ENCODE results near the gene BTC.
"Not testable (repeated sequence)": the region's sequence is repeated elsewhere in the genome, so short reads cannot be mapped to it uniquely, and the experiment has no call there.

The BTC gene, protein sequence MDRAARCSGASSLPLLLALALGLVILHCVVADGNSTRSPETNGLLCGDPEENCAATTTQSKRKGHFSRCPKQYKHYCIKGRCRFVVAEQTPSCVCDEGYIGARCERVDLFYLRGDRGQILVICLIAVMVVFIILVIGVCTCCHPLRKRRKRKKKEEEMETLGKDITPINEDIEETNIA

DNA sequence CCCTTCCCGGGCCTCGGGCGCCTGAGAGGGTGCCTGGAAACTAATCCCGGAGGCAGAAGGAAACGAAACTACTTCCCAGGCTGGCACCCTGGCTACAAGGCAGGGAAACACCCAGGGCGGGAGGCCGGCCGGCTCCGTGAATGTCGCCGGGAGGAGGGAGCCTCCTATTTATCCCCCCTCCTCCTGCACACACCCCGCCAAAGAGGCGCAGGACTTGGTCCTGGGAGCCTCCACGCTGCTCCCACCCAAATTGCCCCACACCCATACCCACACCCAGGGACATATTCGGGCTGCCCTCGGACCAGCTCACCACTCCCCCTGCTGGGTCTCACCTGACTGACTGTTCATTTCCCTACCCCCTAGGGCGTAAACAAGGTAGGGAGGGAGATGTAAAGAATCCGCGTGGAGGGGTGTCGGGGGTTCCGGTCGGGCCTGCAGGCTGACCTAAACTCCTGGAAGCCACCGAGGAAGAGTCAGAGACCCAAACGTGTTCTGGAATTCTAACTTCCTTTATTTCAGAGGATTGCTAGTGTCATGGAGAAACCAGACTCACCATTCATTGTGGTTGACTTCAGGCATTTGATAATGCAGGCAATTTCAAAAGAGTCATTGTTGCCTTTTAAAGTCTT is at the start of gene BTC:
Gene BTC, minus strand, starts transcription at position 142 of the 629 bp plus-strand sequence. CDS start 198 bp downstream, outside the sequence.
- peak; percentile 32 for DNase-seq

DNA sequence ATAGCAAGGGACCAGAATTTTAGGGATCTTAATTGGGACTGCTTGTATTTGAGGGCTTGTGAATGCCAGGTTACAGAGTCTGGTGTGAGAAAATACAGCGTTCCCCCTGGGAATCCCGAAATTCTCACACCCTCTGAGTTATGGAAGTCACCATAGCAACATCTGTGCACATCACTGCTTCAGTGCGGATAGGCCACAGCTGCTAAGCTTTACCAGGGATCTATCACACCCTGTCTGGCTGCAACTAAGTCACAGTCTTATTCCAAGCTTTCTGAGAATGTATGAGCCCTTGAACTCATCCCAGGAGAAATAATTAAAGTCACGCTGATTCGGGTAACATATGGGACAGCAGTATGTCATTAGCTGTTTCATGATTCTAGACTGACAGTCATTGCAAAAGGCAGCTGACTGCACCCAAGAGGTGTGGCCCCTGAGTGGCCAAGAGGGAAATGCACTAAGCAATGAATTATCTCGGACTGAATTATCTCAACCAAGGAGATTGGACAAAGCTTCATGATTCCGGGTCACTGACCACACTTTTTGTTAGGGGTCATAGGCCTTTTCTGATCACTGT is 46.7 kb upstream of the BTC start:
- peak; percentile 47 for DNase-seq

DNA sequence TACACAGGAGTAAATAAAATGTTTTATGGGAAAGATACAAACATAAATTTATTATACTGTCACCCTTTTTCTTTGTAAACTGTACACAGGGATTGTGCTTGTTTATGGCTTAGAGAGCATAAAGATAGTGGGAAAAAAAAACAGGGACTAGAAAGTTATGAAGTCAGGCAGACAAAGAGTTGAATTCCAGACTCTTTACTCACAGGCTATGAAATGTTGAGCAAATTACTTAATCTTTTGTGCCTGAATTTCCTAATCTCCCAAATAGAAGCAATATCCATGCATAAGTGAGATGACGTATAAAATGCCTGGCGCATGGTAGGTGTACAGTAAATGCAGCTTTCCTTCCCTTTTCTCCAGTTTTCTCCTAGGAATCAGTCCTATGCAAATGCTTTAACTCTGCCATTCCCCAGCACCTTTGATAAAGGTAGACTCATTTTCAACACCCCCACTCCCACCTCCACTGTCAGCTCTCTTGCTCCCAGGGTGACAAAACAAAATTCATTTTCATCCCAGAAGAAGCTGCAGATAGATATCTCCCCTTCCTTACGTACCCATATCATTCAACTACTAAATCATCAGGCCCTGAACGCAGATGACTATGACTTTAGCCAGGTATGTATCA is 44.5 kb upstream of the BTC start:
- no peak for DNase-seq

DNA sequence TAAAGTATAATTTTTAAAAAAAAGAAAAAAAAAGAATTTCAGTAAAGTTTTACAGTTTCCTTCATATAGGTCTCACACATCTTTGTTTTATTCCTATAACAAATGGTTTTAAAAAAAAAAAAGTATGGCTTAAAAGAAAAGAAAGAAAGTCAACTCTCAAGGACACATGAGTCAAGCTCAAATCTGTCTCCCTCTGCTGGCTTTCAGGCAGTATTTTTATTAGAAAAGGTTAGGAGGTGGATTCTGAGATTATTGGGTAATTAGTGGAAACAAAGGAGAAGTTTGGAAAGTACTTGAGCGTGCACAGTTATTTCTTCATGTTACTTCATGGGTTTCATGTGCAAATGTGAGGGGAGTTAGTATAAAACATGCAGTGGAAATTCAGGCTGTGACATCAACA is 36.6 kb upstream of the BTC start:
- no peak for DNase-seq

DNA sequence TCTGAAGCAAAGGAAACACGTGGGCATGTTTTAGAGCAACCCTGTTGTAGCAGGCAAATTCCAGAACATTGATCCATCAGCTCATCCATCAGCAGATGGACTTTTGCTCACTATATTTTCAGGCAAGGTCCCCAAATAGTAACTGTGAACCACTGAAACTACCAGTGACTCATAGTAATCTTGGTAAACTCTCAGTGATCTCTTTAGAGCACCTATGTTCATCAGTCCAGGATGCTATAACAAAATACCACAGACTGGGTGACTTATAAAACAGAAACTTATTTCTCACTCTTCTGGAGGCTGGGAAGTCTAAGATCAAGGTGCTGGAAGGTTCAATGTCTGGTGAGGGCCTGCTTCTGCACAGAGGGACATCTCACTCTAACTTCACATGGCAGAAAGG is 28.9 kb upstream of the BTC start:
- no peak for DNase-seq

DNA sequence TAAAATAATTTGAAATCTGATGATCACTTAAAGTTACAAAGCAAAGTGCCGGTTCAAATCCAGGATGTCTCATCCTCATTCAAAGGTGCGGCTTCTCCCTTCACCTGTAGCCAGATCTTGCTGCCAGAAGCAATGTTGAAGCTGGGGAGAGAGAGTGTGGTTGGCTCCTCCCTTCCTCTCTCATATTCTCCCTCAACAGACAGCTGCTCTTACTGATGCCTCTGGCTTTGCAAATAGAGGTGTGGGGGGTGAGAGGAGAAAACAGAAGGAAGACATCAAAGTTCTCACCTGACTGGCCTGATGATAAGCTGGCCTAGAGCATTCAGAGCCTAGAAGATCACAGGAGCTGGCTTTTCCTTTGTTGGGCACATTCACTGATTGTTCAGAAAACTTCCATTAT is 28.3 kb upstream of the BTC start:
- no peak for DNase-seq

DNA sequence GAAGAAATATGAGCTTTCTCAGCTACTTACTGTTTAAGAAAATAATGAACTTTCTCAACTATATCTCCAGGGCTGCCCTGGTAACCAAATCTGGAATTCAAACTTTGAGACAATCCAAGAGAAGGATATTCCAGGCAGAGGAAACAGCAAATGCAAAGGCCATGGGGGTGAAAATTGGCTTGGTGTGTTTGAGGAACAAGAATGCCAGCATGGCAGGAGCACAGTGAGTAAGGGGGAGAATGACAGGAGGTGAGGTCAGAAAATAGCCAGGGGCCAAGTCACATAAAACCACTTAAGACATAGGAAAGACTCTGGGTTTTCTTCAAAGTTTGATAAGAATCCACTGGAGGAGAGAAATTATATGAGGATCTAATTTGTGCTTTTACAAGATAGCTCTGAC is 27.2 kb upstream of the BTC start:
- DNase-seq = no peak

DNA sequence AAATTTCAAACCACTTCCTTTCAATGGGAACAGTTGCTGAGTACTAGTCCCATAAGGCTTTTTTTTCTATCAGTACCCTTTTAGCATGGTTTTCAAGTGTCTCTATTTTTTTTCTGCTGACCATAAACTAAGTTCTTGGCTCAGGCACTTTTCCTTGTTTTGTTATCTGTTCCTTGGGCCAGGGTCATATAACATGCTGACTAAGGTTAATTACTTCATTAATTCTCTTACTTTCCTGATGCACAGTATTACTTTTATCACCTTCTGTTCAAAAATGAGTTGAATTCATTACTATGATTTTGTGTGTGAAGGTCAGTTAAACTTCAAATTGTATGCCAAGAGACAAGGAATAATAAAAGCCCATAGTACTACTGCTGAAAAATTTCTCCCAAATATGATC is 19.7 kb upstream of the BTC start:
- no peak for DNase-seq

DNA sequence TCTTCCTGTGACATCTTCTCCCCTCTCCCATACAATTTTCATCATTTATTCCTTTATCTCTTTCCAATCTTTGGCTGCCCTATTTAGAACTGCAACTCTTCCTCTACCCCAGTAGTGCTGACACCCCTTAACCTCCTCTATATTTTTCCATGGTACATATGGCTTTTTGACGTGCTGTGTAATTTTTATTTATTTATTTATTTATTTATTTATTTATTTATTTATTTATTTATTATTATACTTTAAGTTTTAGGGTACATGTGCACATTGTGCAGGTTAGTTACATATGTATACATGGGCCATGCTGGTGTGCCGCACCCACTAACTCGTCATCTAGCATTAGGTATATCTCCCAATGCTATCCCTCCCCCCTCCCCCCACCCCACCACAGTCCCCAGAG is 17.7 kb upstream of the BTC start:
- not testable (repeated sequence) for DNase-seq

DNA sequence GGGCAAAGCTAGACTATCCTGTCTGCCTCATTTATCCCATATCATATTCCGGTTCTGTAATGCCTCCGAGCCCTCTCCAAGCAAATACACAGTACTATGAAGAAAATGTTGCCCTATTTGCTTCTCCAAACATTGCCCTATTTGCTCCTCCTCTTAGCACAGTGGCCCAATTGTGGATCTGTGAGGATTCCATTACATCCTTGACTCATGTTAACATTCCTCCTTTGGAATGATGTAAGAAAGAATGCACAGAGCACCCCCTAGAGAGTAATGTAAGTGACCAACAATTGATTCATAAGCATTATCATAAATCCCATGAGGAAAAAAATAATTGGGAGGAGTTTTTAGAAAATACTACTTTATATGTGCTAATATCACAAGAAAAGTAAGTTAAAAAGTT is 11.3 kb upstream of the BTC start:
- no peak for DNase-seq

DNA sequence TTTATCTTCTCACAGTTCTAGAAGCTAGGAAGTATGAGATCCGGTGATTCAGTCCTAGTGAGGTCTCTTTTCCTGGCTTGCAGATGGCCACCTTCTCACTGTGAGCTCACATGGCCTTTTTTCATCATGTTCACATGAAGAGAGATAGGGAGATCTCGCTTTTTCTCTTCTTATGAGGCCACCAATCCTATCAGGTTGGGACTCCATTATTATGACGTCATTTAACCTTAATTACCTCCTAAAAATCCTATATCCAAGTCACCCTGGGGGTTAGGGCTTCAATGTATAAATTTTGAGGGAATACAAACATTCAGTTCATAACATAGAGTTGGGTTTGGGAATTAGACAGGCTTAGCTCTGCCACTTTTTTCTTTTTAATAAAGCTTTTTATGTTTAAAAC is 6.0 kb upstream of the BTC start:
- DNase-seq = no peak

DNA sequence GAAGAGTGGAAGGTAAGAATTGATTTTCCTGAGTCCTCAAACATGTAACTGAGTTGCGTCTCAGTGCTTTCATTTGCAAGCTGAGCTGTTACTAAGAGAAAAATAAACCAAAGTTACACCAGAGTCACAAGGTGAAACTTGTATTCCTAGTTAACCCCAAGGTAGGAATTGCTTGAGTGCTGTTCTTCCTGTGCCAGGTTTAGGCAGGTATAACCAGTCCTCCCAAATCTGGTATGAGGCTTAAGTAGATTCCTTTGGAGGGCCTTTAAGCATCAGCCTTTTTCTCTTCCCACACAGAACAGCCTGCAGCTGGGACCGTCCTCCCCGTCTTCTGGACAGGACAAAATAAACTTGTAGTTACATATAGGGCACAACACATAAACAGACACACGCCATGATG is 2.3 kb upstream of the BTC start:
- DNase-seq = no peak

DNA sequence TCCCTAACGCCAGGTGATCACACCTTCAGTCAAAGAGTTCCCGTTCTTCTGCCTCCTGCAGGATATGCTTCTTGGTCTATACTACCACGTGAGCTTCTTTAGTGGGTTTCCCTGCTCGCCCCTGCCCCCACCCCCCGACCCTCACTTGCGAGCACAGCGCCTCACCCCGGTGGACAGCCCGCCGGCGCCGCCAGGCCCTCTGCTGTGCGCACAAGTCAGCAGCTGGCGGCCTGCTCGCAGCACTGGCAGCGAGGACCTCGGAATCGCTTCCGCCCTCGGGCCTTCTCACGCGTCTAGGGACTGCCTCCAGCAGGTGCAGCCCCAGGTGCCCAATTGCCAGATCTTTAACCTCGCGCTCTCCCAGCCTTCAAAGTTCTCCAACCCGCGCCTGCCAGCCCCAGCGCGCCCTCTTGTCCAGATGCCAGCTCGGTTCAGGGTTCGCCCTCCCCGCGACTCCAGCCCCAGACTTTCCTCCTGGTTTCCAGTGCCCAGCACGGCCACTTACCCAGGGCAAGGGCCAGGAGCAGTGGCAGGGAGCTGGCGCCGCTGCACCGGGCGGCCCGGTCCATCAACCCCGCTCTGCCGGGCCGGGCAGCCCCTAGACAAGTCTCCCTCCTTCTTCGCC is 454 bp downstream of the BTC start:
- DNase-seq = peak; percentile 57

DNA sequence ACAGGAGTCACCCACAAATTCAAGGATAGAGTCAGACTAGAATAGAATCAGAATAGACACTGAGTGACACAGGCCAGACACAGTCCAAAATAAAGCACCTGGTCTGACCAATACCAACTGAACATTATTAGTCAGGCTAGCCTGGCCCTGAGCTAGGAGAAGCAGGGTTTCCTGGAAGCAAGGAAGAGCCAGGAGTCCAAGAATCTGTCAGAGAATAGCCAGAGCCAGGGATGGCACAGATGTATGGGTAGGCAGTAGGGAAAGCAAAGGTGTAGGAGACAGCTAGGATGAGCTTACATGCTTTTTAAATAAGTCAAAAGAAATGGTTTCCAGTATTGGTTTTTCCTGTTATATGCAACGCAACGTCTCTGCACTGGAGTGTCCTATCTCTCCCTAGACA is 3.7 kb downstream of the BTC start:
- DNase-seq = no peak

DNA sequence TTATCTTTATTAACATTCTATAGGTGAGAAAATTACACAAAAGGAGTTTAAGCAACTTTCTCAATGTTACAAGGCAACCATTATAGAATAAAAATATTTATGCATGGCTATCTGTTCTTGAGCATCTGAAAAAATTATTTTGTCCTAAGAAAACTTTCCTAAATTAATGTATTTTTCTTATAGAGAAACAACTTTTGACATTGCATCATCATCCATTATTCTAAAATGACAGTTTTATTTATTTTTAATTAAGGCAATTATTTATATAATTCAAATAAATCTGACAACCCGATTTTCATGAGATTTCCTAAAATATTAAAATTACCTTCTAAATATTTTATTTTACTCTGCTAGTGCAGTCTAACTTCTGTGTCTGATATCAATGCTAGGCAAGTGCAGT is 4.8 kb downstream of the BTC start:
- DNase-seq = no peak

DNA sequence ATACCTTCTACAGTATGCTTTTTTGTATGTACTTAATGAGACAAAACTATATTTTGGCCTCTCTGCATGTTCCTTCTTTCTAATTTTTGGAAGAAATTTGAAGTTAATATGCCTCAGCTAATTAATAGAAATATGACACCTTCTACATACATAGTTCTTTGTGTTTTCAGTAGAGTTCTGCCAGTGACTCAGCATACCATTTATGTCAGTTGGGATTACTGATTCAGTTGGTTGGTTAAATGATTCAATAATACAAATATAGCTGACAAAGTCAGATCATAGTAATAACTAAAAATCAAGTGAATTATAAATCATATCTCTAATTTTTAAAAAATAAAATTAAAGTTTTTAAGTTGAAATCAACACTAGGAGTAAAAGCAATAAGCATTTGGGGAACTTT is 16.8 kb downstream of the BTC start:
- no peak for DNase-seq

DNA sequence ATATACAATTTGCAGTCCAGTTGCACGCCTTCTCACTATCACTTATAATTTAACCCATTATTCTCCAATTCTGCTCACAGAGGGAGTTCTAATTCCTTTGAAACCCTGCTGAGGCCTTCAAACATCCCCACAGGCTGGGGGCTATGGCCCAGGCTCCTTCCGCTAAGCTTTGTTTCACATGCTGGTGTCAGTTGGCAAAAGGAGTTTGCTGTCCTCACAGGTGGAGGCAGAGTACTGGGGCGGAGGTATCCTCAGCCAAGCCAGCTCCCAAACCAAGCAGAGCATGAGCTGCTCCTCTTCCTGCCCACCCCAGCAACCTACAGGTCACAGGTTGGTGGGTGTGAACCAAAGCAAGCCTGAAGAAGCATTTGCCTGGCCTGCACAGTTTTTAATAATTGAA is 21.5 kb downstream of the BTC start:
- no peak for DNase-seq

DNA sequence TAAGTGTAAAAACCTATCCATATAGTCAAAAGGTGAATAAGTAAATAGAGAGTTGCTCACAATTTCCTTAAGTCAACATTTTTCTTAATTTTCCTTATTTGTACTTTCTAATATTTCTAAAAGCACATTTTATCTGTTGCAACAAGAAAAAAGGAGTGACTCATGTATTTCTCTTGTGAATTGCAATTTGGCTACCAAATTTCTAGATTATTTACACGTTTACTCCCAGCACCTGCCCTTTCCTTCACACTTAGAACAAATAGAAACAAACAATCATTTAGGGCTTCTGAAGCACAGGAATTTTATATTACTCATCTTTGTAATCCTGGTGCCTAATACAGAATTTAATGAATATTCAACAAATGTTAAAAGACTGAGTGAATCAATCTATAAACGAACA is 22.2 kb downstream of the BTC start:
- no peak for DNase-seq

DNA sequence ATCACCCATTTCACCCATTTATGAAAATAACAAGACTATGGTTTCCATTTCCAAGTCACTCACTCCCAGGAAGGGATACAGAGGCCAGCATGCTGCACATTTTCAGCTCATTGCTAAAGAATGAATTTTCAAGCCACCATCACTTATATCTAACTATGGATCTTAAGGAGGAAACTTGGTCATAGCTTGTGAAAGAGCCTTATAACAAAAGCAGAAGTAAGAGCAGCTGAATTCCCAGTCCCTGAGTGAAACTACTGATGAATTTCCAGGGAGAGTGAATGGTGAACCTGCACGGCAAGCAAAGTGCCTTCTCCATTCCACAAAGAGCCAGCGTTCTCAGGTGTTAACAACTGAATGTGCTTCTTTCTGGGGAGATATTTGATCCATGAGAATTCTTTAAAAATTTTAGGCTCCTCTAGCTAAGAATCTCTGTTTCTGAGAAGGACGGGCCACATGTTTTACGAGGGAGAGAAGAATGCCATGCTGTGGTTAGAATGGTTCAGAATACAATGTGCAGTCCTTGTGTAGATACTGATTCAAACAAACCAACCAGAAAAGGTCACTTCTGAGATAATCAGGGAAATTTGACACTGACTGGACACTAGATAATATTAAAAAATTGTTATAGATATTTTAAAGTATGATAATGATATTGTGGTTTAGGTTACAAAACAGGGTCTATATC is 24.0 kb downstream of the BTC start:
- no peak for DNase-seq

DNA sequence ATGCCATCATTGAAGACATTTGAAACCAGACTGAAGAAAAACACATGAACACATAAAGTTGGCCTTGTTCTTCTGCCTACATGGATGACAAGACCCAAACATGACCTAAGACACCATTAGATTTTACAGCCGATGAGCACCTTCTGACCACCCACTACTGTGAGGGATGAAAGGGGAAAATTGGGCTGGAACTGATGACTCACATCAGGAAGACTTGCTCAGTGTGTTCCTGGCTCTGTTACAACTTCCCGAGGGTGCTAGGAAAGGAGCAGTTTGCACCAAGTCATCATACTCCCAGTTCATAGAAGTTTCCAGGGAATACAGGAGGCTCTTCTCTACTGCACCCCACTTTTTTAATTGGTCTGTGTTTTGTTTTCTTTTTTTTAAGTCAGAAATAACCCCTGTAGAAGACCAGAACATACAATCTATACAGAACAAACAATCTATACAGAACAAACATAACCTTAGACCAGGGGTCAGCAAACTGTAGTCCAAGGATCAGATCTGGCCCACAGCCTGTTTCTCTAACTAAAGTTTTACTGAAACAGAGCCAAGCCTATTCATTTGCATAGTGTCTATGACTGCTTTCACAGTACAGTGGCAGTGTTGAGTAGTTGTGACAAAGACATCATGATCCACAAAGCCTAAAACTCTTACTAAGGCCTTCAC is 25.3 kb downstream of the BTC start:
- no peak for DNase-seq

DNA sequence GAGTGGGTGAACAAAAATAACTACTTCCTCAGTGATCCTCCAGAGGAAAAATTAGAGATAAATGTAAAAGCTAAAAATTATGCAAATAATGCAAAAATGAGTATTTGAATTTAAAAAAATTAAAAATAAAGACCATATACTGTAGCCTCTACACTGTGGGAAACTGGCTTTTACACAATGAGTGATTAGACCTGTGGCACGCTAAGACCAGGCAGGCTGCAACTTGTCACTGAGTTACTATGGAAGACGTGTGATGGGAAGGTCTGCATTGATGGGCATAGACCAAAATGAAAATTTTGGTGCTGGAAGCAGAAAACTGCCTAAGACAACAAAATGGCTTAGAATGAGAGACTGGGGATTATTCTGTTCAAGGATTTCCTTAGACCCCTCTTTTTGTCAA is 30.2 kb downstream of the BTC start:
- DNase-seq = no peak

DNA sequence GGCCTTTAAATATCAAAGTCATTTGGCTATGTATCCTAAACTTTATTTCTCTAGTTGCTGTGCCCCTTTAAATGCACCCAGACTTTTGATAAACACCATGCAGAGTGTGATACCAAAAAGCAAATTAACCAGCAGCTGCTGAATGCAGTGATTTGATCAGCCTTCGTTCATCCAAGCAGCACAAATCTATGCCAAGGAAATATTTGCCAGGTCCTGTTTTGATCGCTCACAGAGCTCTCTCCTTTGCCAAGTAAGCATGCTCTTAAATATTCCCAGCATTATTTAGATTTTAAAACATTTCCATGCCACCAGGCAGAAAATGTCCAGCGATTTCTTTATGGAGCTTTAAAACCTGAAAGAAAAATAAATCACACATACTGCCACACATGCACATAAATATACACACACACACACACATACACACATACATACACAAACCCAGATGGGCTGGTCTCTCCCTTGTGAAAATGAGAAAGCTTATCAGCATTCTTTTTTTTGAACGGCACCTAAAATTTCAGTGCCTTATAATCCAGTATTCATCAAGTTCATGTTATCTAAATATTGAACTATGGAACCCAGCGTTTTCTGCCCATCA is 35.7 kb downstream of the BTC start:
- DNase-seq = no peak
